GM19035 (cell line): ENCODE results near the gene NAP1L4.

Source experiments
- ATAC-seq: cut with Tn5 transposase; IDR thresholded peaks from one replicate; pipeline ENCODE4 v1.9.1; 2021; ENCODE audit not compliant: unreplicated experiment

NAP1L4 gene

GRCh38 chr11:2961080-2961479 is 31.0 kb downstream of the NAP1L4 start:
- ATAC-seq: no peak

GRCh38 chr11:2960139-2960538 is 32.0 kb downstream of the NAP1L4 start:
- ATAC-seq: no peak

- ATAC-seq: no peak
Measured at GRCh38 chr11:2958251-2958650, 33.9 kb downstream of the NAP1L4 start.

- no peak for ATAC-seq
Measured at GRCh38 chr11:2955906-2956476, 36.1 kb downstream of the NAP1L4 start.

GRCh38 chr11:2954263-2954662 is 37.9 kb downstream of the NAP1L4 start:
- no peak for ATAC-seq

- ATAC-seq: no peak
Measured at GRCh38 chr11:2952290-2952689, 39.8 kb downstream of the NAP1L4 start.

- no peak for ATAC-seq
Measured at GRCh38 chr11:2951231-2952110, 40.7 kb downstream of the NAP1L4 start.

- no peak for ATAC-seq
Measured at GRCh38 chr11:2950825-2951224, 41.3 kb downstream of the NAP1L4 start.

- no peak for ATAC-seq
Measured at GRCh38 chr11:2949920-2950319, 42.2 kb downstream of the NAP1L4 start.

- ATAC-seq: no peak
Measured at GRCh38 chr11:2947744-2948143, 44.4 kb downstream of the NAP1L4 start.

GRCh38 chr11:2945757-2946287 is 46.3 kb downstream of the NAP1L4 start:
- ATAC-seq: no peak

- no peak for ATAC-seq
Measured at GRCh38 chr11:2945031-2945756, 46.9 kb downstream of the NAP1L4 start.

- ATAC-seq: no peak
Measured at GRCh38 chr11:2944530-2944929, 47.6 kb downstream of the NAP1L4 start.

GRCh38 chr11:2943711-2944118 is 48.4 kb downstream of the NAP1L4 start:
- no peak for ATAC-seq

- no peak for ATAC-seq
Measured at GRCh38 chr11:2942872-2943710, 49.0 kb downstream of the NAP1L4 start.

- no peak for ATAC-seq
Measured at GRCh38 chr11:2942447-2942846, 49.7 kb downstream of the NAP1L4 start.

- ATAC-seq: no peak
Measured at GRCh38 chr11:2940921-2941821, 51.0 kb downstream of the NAP1L4 start.

GRCh38 chr11:2940147-2940920 is 51.8 kb downstream of the NAP1L4 start:
- ATAC-seq: no peak
